B cell (primary cell): ENCODE data around the gene ERP44.

Source experiments
- CTCF ChIP-seq: fragments of 200-600 bp; IDR thresholded peaks from one replicate; pipeline ENCODE4 v1.8.0; 2022; ENCODE audit warnings: antibody characterized with exemption, mild to moderate bottlenecking
- EZH2 ChIP-seq: IDR thresholded peaks from 2 replicates; pipeline ENCODE4 v1.6.1; 2012; ENCODE audit warnings: borderline replicate concordance, low read depth, mild to moderate bottlenecking, moderate library complexity, low read length; ENCODE audit not compliant: insufficient read depth, poor library complexity, severe bottlenecking

DNA sequence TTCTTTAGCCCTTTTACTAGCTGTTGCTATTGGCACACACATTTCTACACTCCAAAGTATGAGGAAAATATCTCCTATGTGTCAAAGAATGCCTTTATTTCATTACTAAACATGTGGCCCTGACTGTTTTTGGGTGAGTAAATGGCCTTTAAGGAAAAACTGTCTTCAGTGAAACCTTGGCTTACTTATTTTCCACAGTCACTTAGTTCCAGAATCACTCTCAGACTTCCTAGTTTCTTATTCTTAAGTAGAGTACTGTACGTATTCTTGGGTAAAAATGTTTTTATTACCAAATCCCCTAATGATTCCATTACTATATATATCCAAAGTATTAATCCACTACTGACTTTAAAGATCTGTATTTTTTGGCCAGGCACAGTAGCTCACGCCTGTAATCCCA lies 27.5 kb downstream of the ERP44 start:
- TF ChIP-seq CTCF = no peak
- no peak for TF ChIP-seq EZH2
